NCI-H2081 (cell line): ENCODE data around the gene SIK2.
A peak's percentile ranks its signal among the peaks of the same experiment; 100 is the strongest.

Source experiments
- DNase-seq, 2 experiments: peaks; one replicate each; lab custom pipeline; 2025; lab: John Stamatoyannopoulos, UW

The SIK2 gene

GRCh38 chr11:111659201-111660115, 57.2 kb downstream of the SIK2 start:
- no peak for DNase-seq

DNA sequence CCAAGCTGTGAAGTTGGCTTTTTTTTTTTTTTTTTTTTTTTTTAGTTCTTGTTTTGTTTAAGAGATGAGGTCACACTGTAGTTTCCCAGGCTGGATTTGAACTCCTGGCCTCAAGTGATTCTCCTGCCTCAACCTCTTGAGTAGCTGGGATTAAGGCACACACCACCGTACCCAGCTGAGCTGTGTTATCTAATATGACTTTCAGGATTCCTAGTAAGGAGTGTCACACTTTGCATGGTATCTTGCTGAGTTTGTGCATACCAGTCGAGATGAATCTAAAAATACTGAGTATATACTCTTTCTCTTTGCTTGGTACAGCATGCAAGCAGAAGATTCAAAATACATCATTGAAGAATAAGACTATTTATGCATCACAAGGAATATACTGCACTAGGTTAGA, 58.6 kb downstream of the SIK2 start:
- no peak for DNase-seq

DNA sequence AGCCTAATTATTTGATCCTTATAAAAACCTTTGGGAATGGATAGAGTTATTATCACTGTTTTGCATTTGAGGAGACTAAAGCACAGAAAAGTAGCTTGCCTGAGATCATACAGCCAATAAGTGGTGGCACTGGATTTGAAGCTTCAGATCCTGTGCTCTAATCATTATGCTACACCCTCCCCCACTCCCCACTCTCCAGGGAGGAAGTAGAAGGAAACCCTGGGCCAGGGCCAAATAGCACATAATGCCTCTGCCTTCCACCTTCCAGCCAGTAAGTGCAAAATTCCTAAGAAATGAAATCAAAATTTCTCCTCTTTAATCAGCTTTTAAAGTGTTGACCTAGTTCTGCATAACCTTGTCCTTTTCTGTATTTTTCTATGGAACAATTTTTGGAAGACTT, 61.6 kb downstream of the SIK2 start:
- DNase-seq, result peak in 1 of 2 experiments; percentile 11

DNA sequence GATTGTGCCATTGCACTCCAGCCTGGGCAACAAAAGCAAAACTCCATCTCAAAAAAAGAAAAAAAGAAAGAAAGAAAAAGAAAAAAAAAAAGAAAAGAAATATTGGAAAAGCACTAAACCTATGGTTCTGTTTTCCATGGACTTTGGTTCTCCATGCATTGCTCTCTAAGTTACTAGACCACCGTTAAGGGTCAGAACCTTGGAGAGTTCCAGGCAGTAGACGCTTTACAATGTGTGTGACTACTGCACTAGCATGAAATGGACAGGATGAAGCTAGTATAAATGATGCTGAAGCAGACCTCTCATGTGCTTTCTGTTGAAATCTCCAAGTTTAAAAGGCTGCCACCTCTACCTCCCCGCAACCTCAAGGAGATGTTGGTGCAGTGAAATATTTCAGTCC, 63.5 kb downstream of the SIK2 start:
- no peak for DNase-seq

GRCh38 chr11:111668980-111669379, 66.7 kb downstream of the SIK2 start:
- no peak for DNase-seq

DNA sequence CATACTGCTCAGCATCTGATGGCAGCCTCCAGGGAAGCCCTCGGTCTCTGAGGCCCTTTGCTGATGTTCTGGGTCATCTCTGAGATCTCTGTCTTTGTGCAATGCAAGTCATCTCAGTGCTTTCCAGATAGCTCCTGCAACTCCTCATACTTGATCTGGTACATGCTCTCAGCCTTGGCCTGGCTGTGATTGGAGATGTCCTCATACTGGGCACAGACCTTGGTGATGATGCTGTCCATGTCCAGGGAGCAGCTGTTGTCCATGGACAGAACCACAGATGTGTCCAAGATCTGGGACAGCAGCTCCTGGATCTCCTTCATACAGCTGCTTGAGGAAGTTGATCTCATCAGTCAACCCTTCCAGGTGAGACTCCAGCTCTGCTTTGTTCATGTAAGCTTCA, 69.1 kb downstream of the SIK2 start:
- no peak for DNase-seq

DNA sequence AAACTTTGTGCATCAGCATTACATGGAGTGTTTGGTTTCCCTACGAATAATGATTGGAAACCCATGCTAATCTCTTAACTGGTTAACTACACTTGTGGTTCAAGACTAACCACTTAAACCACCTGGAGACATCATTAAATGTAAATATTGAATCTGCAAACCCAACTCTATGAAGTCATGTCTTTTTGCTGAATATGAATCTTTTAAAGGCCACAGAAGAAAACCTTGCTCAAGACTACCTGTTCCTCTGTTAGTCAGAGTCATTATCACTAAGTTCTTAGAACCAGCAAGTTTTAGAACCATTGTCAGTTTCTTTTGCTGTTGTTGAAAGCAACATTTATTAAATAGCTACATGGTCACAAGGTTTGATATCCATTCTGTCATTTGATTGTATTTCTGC, 70.7 kb downstream of the SIK2 start:
- no peak for DNase-seq

DNA sequence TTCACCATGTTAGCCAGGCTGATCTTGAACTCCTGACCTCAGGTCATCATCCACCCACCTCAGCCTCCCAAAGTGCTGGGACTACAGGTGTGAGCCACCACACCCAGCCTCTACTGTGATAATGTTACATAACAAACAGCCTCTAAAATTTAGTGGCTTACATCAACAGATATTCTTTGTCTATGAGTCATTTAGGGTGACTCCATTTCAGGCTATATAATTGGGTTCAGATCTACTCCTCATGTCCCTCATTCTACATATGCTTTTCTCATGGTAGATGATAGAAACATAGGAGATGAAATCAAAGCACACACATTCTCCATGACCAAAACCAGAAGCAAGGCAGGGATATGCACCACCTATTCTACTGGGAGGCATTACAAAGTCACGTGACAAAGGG, 72.7 kb downstream of the SIK2 start:
- DNase-seq, result no peak

- DNase-seq, result no peak
Measured at GRCh38 chr11:111675891-111676290, 73.6 kb downstream of the SIK2 start.

- DNase-seq, result no peak
Measured at GRCh38 chr11:111676878-111677585, 74.8 kb downstream of the SIK2 start.

GRCh38 chr11:111680486-111681175, 78.4 kb downstream of the SIK2 start:
- DNase-seq, result no peak

DNA sequence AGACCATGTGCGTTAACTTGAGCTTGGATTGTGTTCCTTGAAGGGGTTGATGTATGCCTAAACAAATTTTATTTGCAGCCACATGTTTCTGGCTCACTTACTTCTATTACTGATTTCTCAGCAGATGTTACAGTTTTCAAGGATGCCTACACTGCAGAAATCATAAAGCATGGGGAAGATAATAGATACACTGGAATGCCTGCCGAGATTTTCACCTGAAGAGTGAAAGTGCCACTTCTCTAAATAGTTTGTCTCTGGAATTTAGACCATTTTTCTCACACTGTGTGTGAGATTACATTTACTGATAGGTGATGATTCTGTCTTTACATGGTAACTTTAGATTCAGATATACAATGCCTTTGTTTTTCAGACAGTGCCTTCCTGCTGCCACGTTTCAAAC, 81.6 kb downstream of the SIK2 start:
- no peak for DNase-seq

DNA sequence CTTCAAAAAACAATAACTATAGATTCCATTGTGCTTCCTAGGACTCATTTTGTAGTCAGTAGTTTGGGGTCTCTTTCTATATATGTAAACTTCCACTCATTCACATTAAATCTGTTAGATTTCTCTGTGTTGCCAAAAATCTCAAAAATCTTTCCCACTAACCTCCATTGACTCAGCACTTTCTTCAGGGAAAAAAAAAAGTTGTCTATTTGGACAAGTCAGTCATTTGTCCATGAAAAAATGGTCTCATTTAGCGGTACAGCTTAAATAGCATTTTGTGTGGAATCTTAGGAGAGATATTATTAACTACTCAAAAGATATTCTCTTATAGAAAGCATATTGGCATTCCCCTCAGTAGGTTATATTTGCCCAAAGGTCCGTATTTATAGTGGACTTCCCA, 82.0 kb downstream of the SIK2 start:
- no peak for DNase-seq

GRCh38 chr11:111688013-111688412, 85.8 kb downstream of the SIK2 start:
- DNase-seq, result no peak

DNA sequence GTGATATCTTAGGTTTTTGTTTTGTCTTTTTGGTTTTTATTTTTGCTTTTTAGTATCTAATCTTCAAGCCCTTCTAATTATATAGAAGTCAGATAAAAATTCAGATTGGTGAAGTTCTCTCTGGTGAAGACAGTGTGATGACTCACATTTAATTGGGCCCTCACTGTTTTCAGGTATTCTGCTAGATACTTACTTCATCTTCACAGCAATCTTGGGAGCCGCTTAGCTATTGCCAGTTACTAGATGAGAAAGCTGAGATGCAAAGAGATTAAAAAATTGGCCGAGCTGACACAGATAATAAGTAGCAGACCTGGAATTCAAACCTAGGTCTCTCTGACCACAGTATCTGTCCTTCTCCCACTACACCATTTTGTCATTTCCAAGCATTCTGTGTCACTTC, 88.9 kb downstream of the SIK2 start:
- DNase-seq, result no peak

DNA sequence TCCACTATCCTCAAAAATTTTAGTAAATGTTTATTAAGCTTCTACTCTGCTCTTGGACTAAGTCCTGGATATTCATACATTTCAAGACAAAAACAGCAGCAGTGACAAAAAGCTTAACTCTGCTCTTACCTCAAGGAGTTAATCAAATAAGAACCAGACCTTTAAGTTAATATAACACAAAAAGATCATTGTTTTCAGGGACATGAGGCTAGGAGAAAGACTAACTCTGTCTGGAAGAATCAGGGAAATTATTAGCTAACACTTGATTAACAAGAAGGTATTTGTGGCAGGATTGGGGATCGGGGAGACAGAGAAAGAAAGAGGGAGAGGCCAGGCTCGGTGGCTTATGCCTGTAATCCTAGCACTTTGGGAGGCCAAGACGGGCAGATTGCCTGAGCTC, 89.5 kb downstream of the SIK2 start:
- no peak for DNase-seq

DNA sequence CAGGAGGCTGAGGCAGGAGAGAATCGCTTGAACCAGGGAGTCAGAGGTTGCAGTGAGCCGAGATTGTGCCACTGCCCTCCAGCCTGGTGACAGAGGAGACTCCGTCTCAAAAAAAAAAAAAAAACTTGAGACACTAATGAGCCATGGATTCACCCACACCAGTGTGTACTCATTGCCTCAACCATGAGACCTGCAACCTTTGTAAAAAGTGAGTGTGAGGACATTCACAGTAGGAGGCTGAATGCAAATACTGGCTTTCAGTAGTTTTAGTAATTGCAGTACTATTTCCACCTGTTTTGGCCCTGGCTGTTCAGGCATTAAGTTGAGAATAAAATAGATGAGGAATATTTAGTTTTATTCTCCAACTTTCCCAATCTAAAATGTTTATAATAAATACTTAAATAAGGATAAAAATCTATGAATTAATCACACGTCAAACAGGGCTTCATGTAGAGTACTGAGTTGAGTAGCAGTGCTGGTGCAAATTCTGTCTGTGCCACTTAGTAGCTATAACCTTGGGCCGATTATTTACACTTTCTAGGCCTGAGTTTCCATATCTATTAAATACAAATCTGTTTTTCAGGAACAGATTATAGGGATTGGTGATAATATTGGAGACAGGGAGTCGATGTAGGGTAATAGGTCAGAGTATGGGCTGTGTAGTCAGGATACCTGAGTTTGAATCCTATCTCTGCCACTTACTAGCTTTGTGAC, 91.1 kb downstream of the SIK2 start:
- peak in 1 of 2 experiments; percentile 10 for DNase-seq

GRCh38 chr11:111694851-111695250, 92.6 kb downstream of the SIK2 start:
- no peak for DNase-seq

- no peak for DNase-seq
Measured at GRCh38 chr11:111696556-111696955, 94.3 kb downstream of the SIK2 start.

DNA sequence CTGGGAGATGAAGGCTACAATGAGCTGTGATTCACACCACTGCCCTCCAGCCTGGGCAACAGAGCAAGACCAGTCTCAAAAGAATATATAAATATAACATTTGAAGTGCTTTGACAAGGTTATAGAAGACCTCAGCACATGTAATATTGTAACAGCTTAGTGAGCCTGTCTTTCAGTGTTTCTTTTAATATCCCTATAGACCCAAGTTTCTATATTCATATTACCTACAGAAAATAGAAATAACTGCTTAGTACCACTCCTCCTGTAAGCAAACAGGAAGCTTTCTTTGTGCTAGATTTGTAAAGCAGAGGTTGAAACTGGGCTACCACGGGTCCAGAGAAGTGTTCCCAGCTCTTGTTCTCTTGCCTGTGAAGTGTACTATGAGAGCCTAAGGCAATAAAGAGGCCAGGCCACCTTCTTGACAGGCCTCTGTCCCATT, 95.7 kb downstream of the SIK2 start:
- no peak for DNase-seq

GRCh38 chr11:111698852-111699559, 96.8 kb downstream of the SIK2 start:
- DNase-seq, result no peak
